Measurements from ENCODE around the gene EPS8L2. TPM values are rescaled to one million over a fixed set of nuclear protein-coding genes. Genes with fewer than 3 reads are reported as not detected.

Gene EPS8L2
- total and polyA plus RNA-seq, 2 of the 13 experiments (the other 11 are each of a cell fraction or from before 2014, with no cell fraction given), result 89.3 to 416 TPM

- H3K27me3 ChIP-seq (ENCODE audit: control insufficient read depth in 1 of 2, insufficient read depth in 2 of 2, low read length in 2 of 2), result no peaks in the 10 kb centered on the region
- DNase-seq (ENCODE audit: low spot score) (no peak), ATAC-seq (no peak), FAIRE-seq (no peak)
- in situ Hi-C loops (cut with HindIII; ENCODE audit: extremely low pct_ligation_motif_present, low pct_unique_long_range_greater_than_20kb), result no loop called here
- WGBS (ENCODE audit: low lambda C conversion rate), result no CpG with 5 or more reads among the region's 9 CpGs
- H3K4me2 ChIP-seq (ENCODE audit: low read depth, low read length), result no peak overlapping the region
- intact Hi-C loops (cut with micrococcal nuclease; ENCODE audit: unreplicated experiment), result no loop called here
- no peak overlapping the region for H3K27ac ChIP-seq (ENCODE audit: extremely low read length, insufficient read depth, low read length)
- BruUV-seq (replicated peaks), result no TSS peak
- H3K4me3 ChIP-seq (replicated peaks in 1 of 3; ENCODE audit: insufficient read depth in 1 of 3, low read depth in 2 of 3, low read length in 3 of 3), result no peak overlapping the region
- peaks cover 50% of the 10 kb centered on the region for H3K4me1 ChIP-seq (ENCODE audit: insufficient read depth, low read length)
- H4K20me1 ChIP-seq (ENCODE audit: insufficient read depth, low read length), result peaks cover 6% of the 10 kb centered on the region
- CTCF ChIA-PET (ENCODE audit: low intra/inter-chr PET ratio, low total read pairs), result no interaction called here
- TF ChIP-seq KDM5A (IDR thresholded peaks at IDR 0.05; ENCODE audit: borderline replicate concordance, low read length), result no peak
- no peaks in the 10 kb centered on the region for H3K9me3 ChIP-seq (ENCODE audit: low read length)
- H3K79me2 ChIP-seq (ENCODE audit: insufficient read depth, low read length), result peaks cover 32% of the 10 kb centered on the region
- peaks cover 19 to 37% of the 10 kb centered on the region in 2 experiments; a peak in 4 of 5 replicates for H3K36me3 ChIP-seq (replicated peaks in 1 of 2; ENCODE audit: control insufficient read depth in 1 of 2, insufficient read depth in 2 of 2, low read length in 2 of 2)
- H2AFZ ChIP-seq (ENCODE audit: low read length), result no peak overlapping the region
- POLR2A ChIA-PET, result interaction anchor here (1.2 kb wide), 1 partner anchor 46 kb away, joined by 3 read pairs; no protein-coding TSS in a partner anchor
- H3K9ac ChIP-seq (ENCODE audit: insufficient read depth, low read depth, low read length), result no peak overlapping the region
Observed at GRCh38 chr11:773830-774229, 67.8 kb downstream of the EPS8L2 start.

DNA sequence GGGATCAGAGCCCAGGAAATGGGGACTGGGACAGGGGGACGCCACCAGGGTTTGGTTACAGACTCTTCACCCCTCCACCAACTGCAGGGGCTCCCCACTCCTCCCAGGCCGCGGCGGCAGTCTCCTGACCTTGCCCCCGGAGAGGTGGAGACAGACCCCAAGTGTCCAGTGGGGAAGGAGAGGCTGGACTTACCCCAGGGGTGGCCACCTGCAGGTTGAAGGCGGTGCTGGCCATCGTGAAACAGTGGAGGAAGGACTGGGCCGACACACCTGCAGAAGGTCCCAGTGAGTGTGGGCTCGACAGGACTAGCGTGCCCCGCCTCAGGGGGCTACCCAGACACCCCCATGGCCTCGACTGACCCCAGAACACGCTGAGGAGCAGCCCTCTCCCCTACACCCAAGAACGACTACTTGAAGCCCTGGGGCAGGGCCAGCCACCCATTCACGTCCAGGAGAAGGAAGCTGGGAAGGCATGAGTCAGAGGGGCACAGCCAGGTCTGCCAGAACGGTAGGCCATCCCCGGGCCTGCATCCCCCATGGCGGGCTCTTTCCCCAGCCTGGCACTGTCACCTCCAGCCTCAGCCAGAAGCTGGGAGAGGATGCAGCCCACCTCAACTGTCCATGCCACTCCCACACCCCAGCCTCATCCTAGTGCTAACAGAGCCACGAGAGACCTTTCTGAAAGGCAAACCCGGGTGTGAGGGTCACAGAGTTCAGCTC is 69.0 kb downstream of the EPS8L2 start:
- Histone ChIP-seq H4K20me1 (ENCODE audit: insufficient read depth, low read length) (peaks cover 6% of the 10 kb centered on the region), H3K79me2 (ENCODE audit: insufficient read depth, low read length) (peaks cover 32% of the 10 kb centered on the region), H3K27me3 (ENCODE audit: control insufficient read depth in 1 of 2, insufficient read depth in 2 of 2, low read length in 2 of 2) (no peaks in the 10 kb centered on the region), H3K4me1 (ENCODE audit: insufficient read depth, low read length) (peaks cover 54% of the 10 kb centered on the region), H3K4me3 (replicated peaks in 1 of 3; ENCODE audit: insufficient read depth in 1 of 3, low read depth in 2 of 3, low read length in 3 of 3) (no peak overlapping the region), H3K36me3 (replicated peaks in 1 of 2; ENCODE audit: control insufficient read depth in 1 of 2, insufficient read depth in 2 of 2, low read length in 2 of 2) (peaks cover 19 to 37% of the 10 kb centered on the region in 2 experiments; a peak in 4 of 5 replicates), H3K27ac (ENCODE audit: extremely low read length, insufficient read depth, low read length) (no peak overlapping the region), H3K4me2 (ENCODE audit: low read depth, low read length) (peak overlapping the region; percentile 98), H3K9me3 (ENCODE audit: low read length) (no peaks in the 10 kb centered on the region), H3K9ac (ENCODE audit: insufficient read depth, low read depth, low read length) (no peak overlapping the region), H2AFZ (ENCODE audit: low read length) (no peak overlapping the region)
- in situ Hi-C loops (cut with HindIII; ENCODE audit: extremely low pct_ligation_motif_present, low pct_unique_long_range_greater_than_20kb) (no loop called here), intact Hi-C loops (cut with micrococcal nuclease; ENCODE audit: unreplicated experiment) (no loop called here)
- DNase-seq (ENCODE audit: low spot score) (no peak), ATAC-seq (no peak), FAIRE-seq (no peak)
- 86% methylated on average over 10 of the region's 20 CpGs for WGBS (ENCODE audit: low lambda C conversion rate)
- BruUV-seq (replicated peaks), result no TSS peak
- TF ChIP-seq RBFOX2 (IDR thresholded peaks at IDR 0.05; ENCODE audit: low read depth, low read length), result 0 out of 2 replicates have a peak, but pooled peaks have one; percentile 36
- peak; percentile 78 for TF ChIP-seq AGO2 (optimal IDR thresholded peaks at IDR 0.05; ENCODE audit: low read depth, low read length)
- 0 out of 2 replicates have a peak, but pooled peaks have one; percentile 3 for TF ChIP-seq ZNF687 (CRISPR knock-in tag; IDR thresholded peaks at IDR 0.05)
- no peak for TF ChIP-seq MAF1 (CRISPR knock-in tag; IDR thresholded peaks at IDR 0.05; ENCODE audit: borderline replicate concordance)
- POLR2A ChIA-PET, result interaction anchor here (0.8 to 1.1 kb wide), 2 partner anchors 9 to 15 kb away, joined by 3 read pairs; partner anchors contain the start of gene CEND1
- CTCF ChIA-PET (ENCODE audit: low intra/inter-chr PET ratio, low total read pairs), result no interaction called here

Data from HepG2 (cell line).